HG03175 (cell line): ENCODE results near the gene IFITM5.
"Not testable (repeated sequence)": the region's sequence is repeated elsewhere in the genome, so short reads cannot be mapped to it uniquely, and the experiment has no call there.

Source experiments
- ATAC-seq: cut with Tn5 transposase; IDR thresholded peaks from one replicate; pipeline ENCODE4 v1.9.1; 2021; ENCODE audit warnings: mild to moderate bottlenecking, moderate library complexity; ENCODE audit not compliant: unreplicated experiment

Gene IFITM5

DNA sequence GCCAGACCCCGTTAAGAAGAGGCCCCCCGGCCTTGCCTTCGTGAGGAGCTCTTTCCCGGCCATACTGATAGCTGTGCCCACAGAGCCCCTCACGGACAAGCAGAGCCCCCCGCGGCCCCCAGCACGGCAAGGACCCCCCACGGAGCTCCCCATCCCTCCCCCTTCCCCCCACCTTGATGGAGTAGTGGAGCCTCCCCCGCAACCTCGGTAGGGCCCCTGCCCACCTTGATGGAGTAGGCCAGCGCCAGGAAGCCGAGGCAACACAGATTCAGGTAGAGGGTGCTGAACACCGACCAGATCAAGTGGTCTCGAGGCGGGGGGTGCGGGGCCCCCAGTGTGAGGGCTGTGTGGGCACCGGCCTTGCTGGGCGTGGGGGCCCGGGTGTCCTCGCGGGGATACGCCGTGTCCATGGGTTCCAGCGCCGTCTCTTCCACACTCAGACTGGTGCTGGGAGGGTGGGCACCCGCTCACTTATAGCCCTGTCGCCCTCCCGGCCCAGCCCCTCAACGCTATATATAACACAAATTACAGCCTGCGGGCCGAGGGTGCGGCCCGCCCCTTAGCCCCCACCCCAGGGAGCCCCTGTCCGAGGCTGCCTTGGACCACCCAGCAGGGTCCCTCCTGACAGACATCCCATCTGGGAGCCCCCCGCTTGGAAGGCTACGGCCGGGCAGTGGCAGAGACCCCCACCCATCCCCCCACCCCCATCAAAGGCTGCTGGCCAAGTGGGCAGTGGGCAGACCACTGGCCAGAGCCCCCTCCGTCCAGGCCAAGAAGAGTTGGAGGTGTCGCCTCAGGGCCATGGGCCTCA, at the start of gene IFITM5:
TSS of gene IFITM5 (minus strand) at position 446 of the 811 bp plus-strand sequence. CDS start at position 410, 36 bp downstream.
- no peak for ATAC-seq

DNA sequence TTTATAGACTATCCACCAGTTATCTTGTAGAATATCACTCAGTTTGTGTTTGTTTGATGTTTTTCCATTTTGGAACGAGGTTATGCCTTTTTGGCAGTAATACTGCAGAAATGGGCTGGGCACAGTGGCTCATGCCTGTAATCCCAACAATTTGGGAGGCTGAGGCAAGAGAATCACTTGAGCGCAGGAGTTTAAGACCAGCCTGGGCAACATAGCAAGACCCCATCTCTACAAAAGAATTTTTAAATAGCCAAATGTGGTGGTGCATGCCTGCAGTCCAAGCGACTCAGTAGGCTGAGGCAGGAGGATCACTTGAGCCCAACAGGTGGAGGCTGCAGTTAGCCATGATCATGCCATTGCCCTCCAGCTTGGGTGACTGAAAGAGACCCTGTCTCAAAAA, 47.2 kb upstream of the IFITM5 start:
- ATAC-seq, result no peak

- ATAC-seq, result no peak
Observed at GRCh38 chr11:344836-345578, 45.7 kb upstream of the IFITM5 start.

DNA sequence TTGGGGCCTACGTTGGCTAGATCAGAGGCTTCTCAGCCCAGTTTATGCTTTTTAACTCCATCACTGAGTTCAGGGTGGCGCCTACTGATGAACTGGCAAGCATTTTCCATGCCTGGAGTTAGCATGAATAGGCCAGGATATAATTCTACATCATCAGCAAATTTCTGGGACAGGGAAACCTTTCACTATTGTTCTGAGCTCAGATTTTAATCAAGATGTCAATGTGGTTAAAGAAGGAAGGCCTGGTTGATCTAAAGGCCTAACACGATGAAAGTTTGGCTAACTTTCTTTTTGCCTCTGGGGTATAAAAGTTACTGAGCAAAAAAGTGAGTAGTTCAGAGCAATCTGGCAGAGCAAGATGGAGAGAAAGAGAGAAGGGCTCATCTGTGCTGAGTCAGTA, 43.0 kb upstream of the IFITM5 start:
- no peak for ATAC-seq

DNA sequence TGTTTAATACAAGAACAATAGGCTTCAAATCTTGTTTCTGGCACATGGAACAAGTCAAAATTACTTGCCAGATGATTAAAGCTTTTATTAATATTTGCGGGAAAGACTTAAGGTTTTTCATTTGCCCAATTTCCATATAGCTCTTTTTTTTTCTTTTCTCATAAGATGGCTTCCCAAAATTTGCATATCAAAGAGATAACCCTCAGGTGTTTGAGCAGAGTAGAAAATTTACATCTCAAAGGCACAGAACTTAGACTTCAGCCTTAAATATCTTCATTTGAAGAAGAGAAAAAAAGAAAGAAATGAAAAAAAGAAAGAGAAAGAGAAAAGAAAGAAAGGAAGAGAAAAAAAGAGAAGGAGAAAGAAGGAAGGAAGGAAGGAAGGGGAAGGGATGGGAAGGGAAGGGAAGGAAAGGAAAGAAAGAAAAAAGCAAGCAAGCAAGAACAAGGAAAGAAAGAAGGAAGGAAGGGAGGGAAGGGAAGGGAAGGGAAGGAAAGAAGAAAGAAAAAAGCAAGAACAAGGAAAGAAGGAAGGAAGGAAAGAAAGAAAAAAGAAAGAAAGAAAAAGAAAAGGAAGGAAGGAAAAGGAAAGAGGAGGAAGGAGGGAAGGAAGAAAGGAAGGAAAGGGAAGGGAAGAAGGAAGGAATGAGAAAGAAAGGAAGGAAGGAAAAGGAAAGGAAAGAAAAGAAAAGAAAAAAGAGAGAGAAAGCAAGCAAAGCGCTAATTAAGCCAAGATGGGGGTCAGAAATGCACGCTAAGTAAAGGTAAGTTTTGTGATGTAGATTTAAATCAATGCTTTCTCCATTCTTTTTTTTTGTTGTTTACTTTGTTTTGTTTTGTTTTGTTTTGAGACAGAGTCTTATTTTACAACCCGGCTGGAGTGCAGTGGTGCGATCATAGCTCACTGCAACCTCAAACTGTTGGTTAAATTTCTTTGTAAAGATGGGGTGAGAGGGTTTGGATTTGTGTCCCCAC, 41.5 kb upstream of the IFITM5 start:
- no peak for ATAC-seq

- ATAC-seq, result no peak
Observed at GRCh38 chr11:339963-340362, 40.6 kb upstream of the IFITM5 start.

- ATAC-seq, result no peak
Observed at GRCh38 chr11:337711-338110, 38.4 kb upstream of the IFITM5 start.

GRCh38 chr11:336659-337198, 37.4 kb upstream of the IFITM5 start:
- ATAC-seq, result no peak

- no peak for ATAC-seq
Observed at GRCh38 chr11:335779-336658, 36.7 kb upstream of the IFITM5 start.

DNA sequence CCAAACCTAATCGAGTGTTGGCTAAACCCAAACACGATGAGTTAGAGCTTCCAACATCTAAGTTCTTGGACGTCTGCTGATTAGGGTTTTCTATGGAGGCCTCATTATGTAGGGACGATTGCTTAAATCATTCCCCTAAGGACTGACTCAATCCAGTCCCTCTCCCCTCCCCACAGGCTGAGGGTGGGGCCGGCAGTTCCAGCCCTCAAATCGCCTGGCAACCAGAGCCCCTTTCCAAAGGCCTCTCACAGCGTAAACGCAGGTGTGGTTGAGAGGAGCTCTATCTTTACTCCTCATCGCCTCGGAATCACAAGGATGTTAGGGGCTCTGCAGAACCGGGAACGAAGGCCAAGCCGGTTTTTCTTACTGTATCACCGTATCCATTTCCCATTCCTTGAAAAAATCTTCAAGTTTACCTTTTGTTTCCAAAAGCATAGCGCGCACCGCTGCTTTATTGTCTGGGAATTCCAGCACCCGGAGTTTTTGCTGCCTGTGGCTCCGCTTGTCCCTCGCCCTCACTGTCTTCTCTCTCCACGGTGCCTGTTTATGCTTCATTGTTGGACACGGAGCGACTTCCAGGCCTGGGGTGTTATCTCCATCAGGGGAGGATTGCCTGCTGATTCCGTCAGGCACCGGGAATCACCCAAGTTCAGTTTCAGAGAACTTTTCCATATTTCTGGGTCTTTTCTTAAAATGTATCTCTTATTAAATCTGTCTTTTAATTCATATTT, 35.1 kb upstream of the IFITM5 start:
- no peak for ATAC-seq

DNA sequence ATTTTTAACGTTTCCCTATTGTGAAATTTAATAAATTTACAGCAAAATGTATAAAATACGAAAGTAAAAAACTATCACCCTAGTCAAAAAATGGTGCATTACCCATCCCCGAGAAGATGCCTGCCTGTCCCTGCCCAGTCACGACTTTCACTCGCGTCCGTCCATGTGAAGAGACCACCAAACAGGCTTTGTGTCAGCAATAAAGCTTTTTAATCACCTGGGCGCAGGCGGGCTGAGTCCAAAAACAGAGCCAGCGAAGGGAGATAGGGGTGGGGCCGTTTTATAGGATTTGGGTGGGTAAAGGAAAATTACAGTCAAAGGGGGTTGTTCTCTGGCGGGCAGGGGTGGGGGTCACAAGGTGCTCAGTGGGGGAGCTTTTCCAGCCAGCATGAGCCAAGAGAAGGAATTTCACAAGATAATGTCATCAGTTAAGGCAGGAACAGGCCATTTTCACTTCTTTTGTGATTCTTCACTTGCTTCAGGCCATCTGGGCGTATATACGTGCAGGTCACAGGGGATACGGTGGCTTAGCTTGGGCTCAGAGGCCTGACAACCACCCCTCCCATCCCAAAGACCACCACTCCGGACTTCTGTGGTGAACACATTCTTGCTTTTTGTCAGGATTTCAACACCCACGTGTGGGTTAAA, 34.4 kb upstream of the IFITM5 start:
- not testable (repeated sequence) for ATAC-seq

DNA sequence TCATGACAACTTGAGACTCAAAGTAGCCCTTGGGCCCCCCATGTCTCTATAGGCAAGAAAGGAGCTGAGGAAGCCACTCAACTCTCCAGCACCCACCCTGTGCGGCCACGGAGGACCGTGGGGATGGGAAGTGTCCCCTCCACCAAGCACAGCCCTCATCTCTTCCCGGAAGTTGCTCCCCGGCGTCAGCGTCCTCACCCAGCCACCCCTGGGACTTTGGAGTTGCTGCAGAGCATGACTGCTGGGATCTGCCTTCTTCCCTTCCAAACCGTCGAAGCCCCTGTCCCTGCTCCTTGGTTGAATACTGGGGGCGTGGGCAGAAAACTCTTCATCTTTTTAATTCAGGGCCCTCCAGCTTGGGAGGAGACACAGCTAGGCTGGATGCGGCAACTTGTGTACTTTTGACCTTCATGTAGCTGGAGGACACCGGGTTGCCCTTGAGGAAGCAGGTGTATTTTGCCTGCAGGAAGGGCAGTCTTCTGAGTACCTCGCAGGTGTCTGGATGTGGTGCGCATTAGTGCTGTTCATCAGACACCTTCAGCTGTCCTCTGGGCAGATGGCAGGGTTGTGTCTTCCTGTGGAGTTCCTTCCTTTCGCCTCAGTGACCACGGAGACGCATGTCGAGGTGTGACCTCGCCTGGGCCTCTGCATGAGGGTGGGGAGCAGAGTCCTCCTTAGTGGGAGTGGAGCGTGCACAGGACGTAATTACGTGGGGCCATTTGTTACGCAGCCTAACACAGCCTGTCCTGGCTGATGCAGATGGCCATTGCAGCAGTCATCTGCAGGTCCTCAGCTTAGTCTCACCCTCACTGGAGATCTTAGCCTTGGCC, 33.5 kb upstream of the IFITM5 start:
- ATAC-seq, result no peak

GRCh38 chr11:331358-332060, 32.2 kb upstream of the IFITM5 start:
- no peak for ATAC-seq

DNA sequence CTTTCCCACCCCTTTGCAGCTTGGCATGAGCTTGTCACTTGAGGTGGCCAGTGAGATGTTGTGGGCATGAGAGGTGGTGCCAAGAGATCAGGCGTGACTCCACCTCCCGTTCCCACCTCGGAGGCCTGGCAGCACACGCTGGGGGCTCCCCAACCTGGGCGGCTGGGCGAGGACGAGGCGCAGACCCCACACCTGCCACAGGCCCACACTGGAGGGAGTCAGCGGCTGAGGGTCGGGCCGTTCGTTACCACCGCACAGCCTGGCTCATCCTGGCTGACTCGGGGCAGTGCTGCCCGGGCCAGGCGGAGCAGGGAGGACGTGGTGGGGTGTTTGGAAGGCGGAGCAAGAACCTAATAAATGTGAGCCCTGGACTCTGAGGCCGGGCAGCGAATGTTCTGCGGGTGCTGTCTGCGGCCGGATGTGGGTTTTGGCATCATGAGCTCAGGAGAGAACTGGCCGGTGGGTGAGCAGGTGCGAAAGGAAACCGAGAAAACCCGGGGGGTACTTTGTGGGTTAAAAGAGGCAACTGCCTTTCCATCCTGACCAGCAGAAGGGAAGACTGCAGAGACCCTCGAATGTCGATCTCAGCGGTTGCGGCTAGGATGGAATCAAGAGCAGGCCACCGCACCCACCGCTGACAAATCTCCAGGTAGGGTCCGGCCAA, 31.5 kb upstream of the IFITM5 start:
- no peak for ATAC-seq

- ATAC-seq, result no peak
Observed at GRCh38 chr11:330307-330693, 31.0 kb upstream of the IFITM5 start.

GRCh38 chr11:329886-330253, 30.5 kb upstream of the IFITM5 start:
- ATAC-seq, result no peak
